Aortic smooth muscle cell (primary cell): ENCODE results near the gene TRAPPC3L. TPM values are rescaled to one million over a fixed set of nuclear protein-coding genes. Genes with fewer than 3 reads are reported as not detected.

Experiments
- total RNA-seq: library from RNA; depleted of rRNA; stranded (reverse); fragments of >200 nt; gene quantifications from 2 replicates; pipeline ENCODE4 v1.2.3, GENCODE V29; 2014

Gene TRAPPC3L
- total RNA-seq = 0.12 and 0.13 TPM in 2 replicates

DNA sequence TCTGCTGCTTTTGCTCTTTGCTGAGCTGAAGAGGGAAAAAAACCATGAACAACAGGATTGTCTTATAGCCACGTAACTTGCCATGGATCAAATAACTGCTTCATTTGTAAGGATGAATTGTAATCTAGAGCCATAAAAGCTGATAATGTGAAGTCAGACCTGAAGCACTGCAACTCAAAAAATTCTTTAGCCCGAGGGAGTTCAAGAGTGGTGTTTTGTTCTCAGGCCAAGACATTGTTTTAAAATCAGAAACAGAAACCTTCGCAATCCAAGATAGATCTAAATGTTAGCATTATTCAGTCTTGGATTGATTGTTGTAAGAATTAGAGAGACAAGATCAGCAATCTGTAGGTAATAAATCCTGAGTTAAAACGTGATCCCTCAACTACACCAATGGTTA, at the start of gene TRAPPC3L:
Gene TRAPPC3L, minus strand, starts transcription at position 34 of the 400 bp plus-strand sequence. CDS start 170 bp downstream, outside the sequence.

DNA sequence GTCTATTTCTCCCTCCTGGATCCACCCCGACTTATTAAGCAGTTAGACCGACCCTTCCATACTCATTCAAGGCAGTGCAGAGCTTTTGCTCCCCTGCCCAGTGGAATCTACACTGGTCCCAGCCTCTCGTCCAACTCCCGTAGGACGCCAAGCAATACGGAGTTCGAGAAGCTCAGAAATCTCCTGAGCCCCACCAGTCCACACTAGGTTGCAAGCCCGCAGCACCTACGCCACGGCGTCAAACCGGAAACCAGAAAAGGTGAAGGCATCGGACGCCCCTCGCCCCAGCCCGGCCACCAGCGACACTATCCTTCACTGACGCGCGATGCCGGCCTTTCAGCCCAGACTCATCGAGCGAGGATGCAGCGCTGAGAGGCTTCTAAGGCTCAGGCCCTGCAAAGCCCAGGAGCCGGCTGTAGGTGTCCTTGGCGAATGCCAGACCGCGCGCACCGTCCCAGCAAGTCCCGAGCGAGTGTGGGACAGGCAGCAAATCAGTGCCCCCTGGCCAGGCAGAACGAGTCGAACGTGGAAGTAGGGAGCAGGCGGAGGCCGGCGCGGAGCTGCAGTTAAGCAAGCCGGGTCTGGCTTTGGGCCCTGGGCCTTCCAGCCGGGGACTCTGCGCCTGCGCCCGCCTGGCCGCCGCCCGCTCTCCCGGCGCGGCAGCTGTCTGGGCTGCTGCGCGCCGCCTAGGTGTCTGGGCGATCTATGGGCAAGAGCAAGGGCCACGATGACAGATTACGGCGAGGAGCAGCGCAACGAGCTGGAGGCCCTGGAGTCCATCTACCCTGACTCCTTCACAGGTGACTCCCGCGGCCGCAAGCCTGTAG, 25.6 kb upstream of the TRAPPC3L start, which contains the start of gene RWDD1:
Gene RWDD1, plus strand, starts transcription at position 649 of the 827 bp plus-strand sequence. Its CDS starts 79 bp downstream, at position 728.

DNA sequence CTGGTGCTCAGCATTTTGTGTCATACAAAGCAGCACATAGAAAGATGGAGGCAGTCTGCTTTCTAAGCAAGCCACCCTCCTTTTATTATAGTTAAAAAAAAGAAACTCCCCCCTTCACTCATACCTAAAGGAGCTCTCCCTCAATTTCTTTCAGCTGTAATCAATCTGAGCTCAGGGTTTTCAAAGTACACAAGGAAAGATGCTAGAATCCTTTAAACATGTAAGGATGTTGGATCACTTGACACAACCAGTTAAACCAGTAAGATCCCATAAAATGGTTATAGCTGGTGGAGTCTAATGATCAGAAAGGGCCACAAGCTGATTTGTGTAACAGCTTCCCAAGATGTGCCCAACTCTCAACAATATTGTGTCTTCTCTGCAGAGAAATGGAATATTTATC, 8.0 kb upstream of the TRAPPC3L start, which contains the start of gene CALHM4:
Gene CALHM4, plus strand, starts transcription at position 301 of the 400 bp plus-strand sequence. Its CDS starts 43 bp downstream, at position 344.

GRCh38 chr6:116511424-116512110, 33.9 kb downstream of the TRAPPC3L start, which contains the start of gene CALHM5:
TSS of gene CALHM5 (plus strand) at chr6:116511639. CDS start at chr6:116511697, 58 bp downstream.

GRCh38 chr6:116461331-116461931, 84.1 kb downstream of the TRAPPC3L start, which contains the start of gene CALHM6:
TSS of gene CALHM6 (plus strand) at chr6:116461375. CDS start at chr6:116461930, 555 bp downstream.

Other genes with a start within 250 kb of the TRAPPC3L start
- 37.9 and 42.8 TPM in 2 replicates for gene DSE, start 174.7 kb downstream of the TRAPPC3L start, total RNA-seq
- gene CALHM6, start 84.3 kb downstream of the TRAPPC3L start, total RNA-seq = 0.26 and 0.31 TPM in 2 replicates
- gene CALHM5, start 34.0 kb downstream of the TRAPPC3L start, total RNA-seq = 11.0 and 11.8 TPM in 2 replicates
- not detected in 2 replicates for gene CALHM4, start 8.1 kb upstream of the TRAPPC3L start, total RNA-seq
- 18.9 and 31.5 TPM in 2 replicates for gene RWDD1, start 25.8 kb upstream of the TRAPPC3L start, total RNA-seq
- gene RSPH4A, start 70.8 kb upstream of the TRAPPC3L start, total RNA-seq = 0.13 and 0.19 TPM in 2 replicates
- 11.4 and 13.9 TPM in 2 replicates for gene ZUP1, start 123.1 kb upstream of the TRAPPC3L start, total RNA-seq
- 8.5 and 9.1 TPM in 2 replicates for gene KPNA5, start 135.5 kb upstream of the TRAPPC3L start, total RNA-seq
- gene FAM162B, start 220.0 kb upstream of the TRAPPC3L start, total RNA-seq = 0.40 TPM in 1 of 2 replicates, not detected in the other